IPS-NIHi7 (cell line): ENCODE measurements around the gene NDC1.

Experiments used
- DNase-seq: peaks from one replicate; pipeline ENCODE4 v3.0.0; 2012; ENCODE audit warnings: mixed read lengths; ENCODE audit errors: extremely low spot score

NDC1 gene

GRCh38 chr1:53731043-53731600 lies 107.0 kb downstream of the NDC1 start:
- no peak for DNase-seq

DNA sequence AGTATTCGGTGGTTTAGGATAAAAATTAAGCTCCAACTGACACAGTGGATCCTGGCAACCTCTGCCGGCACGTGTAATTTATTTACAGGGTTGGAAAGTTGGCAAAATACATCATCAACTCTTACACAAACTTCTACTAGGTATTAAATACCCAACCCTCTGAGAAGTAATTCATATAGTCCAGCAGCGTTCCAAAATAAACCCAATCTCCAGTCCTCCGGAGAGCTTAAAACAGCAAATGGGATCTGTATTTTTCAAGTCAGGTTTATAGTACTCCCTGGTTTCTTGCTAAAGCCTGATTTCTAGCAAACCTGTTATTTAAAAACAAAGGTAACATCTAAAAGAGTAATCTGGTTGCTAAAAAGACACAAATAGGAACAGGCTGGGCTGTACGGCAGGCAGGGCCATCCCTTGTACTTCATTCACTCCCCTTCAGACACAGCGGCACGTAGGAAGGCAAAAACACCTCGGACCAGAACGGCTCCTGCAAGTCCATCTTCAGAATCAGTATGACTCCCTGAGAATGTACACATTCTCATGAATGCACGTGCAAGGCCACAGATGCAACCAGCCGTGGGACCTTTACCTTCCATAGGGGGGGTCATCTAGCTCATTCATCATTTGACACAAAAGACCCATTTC lies 107.8 kb downstream of the NDC1 start:
- DNase-seq: no peak

GRCh38 chr1:53729456-53730223 lies 108.5 kb downstream of the NDC1 start:
- DNase-seq: no peak

DNA sequence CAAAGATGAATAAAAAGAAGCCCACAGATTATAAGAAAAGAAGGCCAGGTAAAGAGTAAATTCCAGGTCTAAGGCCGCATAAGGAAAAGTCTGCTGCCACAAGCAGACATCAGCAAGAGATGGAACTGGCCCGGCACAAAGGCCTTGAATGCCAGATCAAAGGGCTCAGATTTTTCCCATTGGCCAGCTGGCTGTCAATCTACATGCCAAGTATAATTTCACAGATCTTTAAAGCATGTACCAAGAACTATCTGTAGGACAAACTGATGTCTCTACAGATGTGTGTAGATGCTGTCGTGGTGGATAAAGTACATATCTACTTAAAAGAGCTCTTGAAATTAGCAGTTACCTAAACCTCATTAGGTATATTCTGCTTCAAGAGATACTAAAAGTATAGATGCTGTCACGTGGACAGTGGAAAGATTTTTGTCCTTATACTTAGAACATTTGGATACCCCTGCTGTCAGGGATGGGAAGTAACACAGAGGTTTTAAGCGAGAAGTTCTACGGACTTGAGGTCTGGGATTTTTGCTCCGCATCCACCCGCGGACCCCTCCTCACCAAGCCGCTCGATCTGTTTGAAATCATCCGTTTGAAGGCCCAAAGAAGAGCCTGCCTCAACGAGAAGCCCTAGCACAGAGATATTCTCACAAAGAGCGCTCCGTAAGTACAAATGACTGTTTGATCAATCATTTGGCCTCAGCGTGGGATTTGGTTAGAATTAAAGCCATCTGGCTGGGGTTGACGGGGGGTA lies 109.2 kb downstream of the NDC1 start:
- no peak for DNase-seq

GRCh38 chr1:53728196-53728595 lies 109.9 kb downstream of the NDC1 start:
- DNase-seq: no peak

DNA sequence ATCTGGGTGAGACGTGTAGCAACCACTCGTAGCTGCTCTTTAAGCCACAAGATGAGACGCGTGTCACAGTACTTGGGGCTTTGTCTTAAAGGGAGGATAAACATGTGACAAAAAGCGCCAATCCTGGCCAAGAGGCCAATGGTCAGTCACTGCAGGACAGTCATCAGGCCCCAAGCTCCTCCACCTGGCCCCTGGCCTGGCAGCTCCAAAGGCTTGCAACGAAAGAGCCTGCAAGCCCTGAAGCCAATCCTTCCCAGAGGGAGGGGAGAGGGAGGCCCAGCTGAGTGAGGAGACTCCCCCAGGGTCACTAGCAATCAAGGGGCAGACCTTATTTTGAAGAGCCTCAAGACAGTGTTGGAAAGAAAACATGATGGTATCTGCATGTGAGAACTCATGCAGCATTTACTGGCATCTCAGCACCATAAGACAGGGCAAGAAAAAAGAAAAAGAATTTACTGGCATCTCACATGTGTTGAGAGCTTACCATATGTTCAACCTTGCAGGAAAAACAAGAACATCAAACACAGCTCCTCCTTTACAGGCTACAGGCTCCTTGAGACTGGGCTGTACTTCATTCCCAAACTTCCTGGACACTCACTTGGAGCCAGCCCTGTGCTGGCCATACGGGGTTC lies 110.5 kb downstream of the NDC1 start:
- no peak for DNase-seq

DNA sequence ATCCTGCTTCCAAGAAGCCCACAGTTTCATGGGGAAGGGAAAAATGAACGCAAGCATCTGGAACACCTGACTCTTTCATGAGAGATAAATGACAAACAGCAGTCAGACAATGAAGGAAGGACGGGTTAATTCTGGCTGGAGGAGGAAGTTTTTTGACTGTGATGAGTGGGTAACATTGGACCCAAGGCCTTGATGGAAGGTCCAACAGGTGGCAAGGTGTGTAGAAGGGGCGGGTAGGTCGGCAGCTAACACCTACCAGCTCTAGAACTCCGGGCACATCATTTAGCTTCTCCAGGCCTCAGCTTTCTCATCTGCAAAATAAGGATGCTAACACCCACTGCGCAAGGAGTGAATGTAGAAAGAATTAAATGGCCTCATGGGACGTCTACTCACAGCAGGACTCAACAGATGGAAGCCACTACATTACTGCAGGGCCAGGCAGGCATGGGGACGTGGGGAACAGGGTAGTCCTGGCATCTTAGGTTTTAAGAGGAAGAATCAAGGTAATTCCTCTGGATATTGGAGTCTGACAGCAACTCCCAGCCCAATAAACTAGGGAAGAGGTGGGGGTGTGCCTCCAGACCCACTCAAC lies 112.0 kb downstream of the NDC1 start:
- DNase-seq: no peak

DNA sequence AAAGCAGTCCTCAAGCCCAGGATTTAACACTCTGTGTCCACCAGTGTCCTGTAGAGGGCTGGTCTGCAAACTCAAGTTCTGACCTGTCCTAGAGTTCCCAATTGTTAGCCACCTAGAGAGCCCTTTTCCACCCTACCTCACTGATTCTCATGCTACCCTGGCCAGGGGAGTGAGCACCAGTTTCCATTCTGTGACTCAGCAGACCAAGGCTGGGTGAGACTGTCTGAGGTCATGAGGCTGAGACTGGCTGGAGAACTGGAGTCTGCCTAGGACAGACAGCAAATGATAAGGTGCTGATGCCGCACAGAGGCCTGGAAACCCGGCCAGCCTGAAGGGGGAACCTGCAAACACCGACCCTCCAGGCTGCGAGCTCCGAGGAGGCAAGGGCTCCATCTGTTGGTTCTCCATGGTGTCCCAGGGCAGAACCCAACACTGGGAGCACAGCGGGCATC lies 112.8 kb downstream of the NDC1 start:
- DNase-seq: peak; percentile 91

DNA sequence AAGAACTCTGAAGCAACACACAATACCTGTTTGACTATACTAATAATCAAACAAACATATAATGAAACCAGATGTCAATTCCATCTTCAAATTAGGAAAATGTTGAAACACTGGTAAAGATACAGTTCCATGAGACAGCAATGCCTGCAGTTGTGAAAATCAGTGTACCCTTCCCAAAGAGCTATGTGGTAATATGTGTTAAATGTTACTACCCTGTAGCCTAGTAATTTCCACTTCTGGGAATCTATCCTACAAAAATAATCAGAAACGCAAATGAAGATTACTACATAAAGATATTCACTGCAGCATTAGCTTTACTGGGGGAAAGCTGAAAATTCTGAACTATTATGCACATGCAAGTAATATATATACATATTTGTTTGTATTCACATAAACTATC lies 116.1 kb downstream of the NDC1 start:
- DNase-seq: no peak

GRCh38 chr1:53721088-53721487 lies 117.0 kb downstream of the NDC1 start:
- DNase-seq: no peak

DNA sequence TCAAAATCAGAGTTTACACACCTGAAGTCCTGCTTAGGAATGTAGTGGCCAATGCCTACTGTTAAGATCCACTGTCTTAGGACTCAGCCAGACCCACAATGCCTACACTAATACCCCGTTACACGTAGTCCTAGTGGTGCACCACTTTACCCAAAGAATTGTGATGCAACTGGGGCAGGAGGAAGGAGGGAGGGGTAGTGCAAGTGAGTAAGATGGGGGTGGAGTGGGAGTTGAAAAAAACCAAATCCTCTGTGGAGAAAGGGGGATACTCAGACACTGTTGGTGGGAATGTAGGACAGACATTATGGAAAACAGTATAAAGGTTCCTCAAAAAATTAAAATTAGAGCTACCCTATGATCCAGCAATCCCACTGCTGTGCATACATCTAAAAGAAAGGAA lies 118.6 kb downstream of the NDC1 start:
- no peak for DNase-seq

- no peak for DNase-seq
Observed at GRCh38 chr1:53718443-53718842, 119.7 kb downstream of the NDC1 start.

DNA sequence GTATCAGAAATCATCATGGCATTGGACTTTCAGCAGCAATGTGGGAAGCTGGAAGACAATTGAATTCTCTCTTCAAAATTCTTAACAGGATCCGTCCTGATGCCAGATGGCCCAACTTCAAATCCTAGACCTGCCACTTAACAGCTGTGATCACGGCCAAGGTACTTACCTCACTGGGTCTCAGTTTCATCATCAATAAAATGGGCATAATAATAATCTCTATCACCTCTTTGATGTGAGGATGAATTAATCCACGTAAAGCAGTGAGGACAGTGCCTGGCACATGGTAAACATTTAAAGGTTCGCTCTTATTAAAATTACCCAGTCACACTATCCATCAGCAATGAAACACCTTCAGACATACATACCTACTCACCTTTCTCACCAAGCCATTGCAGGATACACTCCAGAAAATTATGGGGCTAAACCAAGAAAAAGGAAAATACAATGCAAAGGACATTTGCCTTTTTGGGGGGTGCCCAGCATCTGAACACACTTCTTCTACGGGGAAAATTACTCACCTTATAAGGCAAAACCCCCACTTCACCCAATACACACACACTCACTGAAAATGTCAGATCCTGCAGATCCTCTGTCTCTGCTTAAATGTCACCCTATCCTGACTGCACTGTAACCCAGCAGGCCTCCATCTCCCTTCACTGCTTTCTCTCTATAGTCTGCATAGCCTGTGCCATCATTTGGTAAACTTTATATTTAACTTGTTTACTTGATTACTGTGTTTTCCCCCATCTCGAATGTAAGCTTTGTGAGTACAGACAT lies 120.9 kb downstream of the NDC1 start:
- no peak for DNase-seq

DNA sequence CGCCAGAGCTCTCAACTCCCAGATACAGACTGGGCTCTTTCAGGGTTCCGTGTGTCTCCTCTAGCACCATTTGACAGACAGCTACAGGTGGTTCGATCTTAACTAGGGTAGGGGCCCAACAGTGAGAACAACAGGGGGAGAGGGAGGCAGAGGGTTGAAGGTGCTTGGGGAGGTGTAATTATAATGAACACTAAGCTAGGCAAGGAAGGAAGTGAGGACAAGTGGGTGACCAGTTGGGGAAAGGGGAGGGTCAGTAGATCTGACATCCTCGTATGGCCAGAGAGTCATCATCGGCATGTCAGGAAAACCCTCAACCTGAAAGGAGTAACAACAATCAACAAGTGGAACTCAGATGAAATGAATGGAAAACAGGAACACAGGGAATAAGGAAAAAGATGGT lies 121.9 kb downstream of the NDC1 start:
- DNase-seq: no peak

- peak; percentile 84 for DNase-seq
Observed at GRCh38 chr1:53715478-53715877, 122.6 kb downstream of the NDC1 start.
